Osteocyte (in vitro differentiated cells): ENCODE results near the gene KLF9. TPM values are rescaled to one million over a fixed set of nuclear protein-coding genes. Genes with fewer than 3 reads are reported as not detected.

Experiments used
- DNase-seq: peaks from one replicate; pipeline ENCODE4 v3.0.0; 2021; ENCODE audit warnings: mixed read lengths; ENCODE audit not compliant: unreplicated experiment; ENCODE audit errors: extremely low spot score
- H3K27ac Mint-ChIP-seq: one replicate; pipeline ENCODE4 v1.8.0; 2021; ENCODE audit warnings: mild to moderate bottlenecking, mixed read lengths; ENCODE audit not compliant: unreplicated experiment
- H3K27me3 Mint-ChIP-seq: one replicate; pipeline ENCODE4 v1.8.0; 2021; ENCODE audit warnings: mixed read lengths; ENCODE audit not compliant: unreplicated experiment
- H3K36me3 Mint-ChIP-seq: one replicate; pipeline ENCODE4 v1.8.0; 2021; ENCODE audit warnings: mixed read lengths; ENCODE audit not compliant: unreplicated experiment
- H3K4me1 Mint-ChIP-seq: one replicate; pipeline ENCODE4 v1.8.0; 2021; ENCODE audit warnings: mixed read lengths; ENCODE audit not compliant: unreplicated experiment
- H3K4me3 Mint-ChIP-seq: one replicate; pipeline ENCODE4 v1.8.0; 2021; ENCODE audit warnings: mild to moderate bottlenecking, moderate library complexity, mixed read lengths; ENCODE audit not compliant: unreplicated experiment
- H3K9me3 Mint-ChIP-seq: one replicate; pipeline ENCODE4 v1.8.0; 2021; ENCODE audit warnings: mixed read lengths; ENCODE audit not compliant: unreplicated experiment
- CTCF ChIP-seq: fragments of 200-600 bp; sonication (generic); IDR thresholded peaks from 2 replicates; pipeline ENCODE4 v1.5.0; 2021; ENCODE audit warnings: antibody characterized with exemption, mild to moderate bottlenecking, moderate library complexity
- total RNA-seq: library from RNA; stranded (reverse); gene quantifications from 2 replicates; pipeline ENCODE4 v1.2.1, GENCODE V29; 2021

The KLF9 gene
- total RNA-seq, 1 donor from 2014 or later: 85.3 TPM

- TF ChIP-seq CTCF: no peak
- Mint-ChIP-seq H3K4me1 (peaks cover 58% of the 10 kb centered on the region), H3K27me3 (no peaks in the 10 kb centered on the region), H3K9me3 (no peaks in the 10 kb centered on the region), H3K36me3 (no peaks in the 10 kb centered on the region), H3K4me3 (no peak overlapping the region), H3K27ac (peak overlapping the region; percentile 85)
- no peak for DNase-seq
Measured at GRCh38 chr9:70438341-70438928, 24.0 kb upstream of the KLF9 start.

DNA sequence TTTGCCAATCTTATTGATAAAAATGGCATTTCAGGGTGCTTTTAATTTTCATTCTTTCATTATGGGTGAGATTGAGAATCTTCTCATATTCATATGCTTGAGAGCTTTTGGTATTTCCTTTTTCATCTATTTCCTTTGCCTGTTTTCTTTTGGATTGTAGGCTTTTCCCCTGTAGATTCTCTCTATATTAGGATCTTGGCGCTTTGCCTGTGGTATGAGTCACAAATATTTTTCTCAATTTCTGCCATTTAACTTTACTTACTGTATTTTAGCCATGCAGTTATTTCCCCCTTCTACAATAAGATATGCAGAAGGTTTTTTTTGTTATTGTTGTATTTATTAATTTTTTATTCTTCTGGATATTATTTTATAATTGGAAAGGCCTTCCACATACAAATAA is 21.5 kb upstream of the KLF9 start:
- DNase-seq: no peak
- H3K36me3 Mint-ChIP-seq: no peaks in the 10 kb centered on the region
- no peak overlapping the region for H3K4me3 Mint-ChIP-seq
- no peak for TF ChIP-seq CTCF
- H3K4me1 Mint-ChIP-seq: peaks cover 60% of the 10 kb centered on the region
- peak overlapping the region; percentile 77 for H3K27ac Mint-ChIP-seq
- peaks cover 5% of the 10 kb centered on the region for H3K9me3 Mint-ChIP-seq
- H3K27me3 Mint-ChIP-seq: no peaks in the 10 kb centered on the region

GRCh38 chr9:70429899-70430298 is 15.4 kb upstream of the KLF9 start:
- Mint-ChIP-seq H3K27ac (no peak overlapping the region), H3K27me3 (no peaks in the 10 kb centered on the region), H3K9me3 (peaks cover 5% of the 10 kb centered on the region), H3K4me1 (peaks cover 15% of the 10 kb centered on the region), H3K4me3 (no peak overlapping the region), H3K36me3 (no peaks in the 10 kb centered on the region)
- DNase-seq: no peak
- no peak for TF ChIP-seq CTCF

DNA sequence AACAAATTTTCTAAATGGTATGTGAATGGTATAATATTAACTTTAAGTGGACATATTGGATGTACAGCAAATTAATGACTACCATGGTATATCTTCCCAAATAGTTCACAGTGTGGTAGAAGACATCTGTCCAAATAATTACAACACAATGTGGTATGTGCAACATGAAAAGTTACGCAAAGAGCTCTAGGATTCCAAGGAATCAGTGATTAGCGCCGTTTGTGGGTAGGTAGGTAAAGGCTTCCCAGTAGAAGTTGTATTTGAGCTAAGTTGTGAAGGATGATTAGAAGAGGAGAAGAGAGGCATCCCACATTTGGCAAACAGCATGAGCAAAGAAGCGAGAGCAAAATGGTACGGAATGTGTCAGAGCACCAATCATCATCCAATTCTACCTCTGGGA is 14.3 kb upstream of the KLF9 start:
- no peaks in the 10 kb centered on the region for H3K27me3 Mint-ChIP-seq
- no peak for DNase-seq
- no peak overlapping the region for H3K27ac Mint-ChIP-seq
- H3K9me3 Mint-ChIP-seq: peaks cover 5% of the 10 kb centered on the region
- peaks cover 12% of the 10 kb centered on the region for H3K4me1 Mint-ChIP-seq
- H3K36me3 Mint-ChIP-seq: no peaks in the 10 kb centered on the region
- no peak overlapping the region for H3K4me3 Mint-ChIP-seq
- TF ChIP-seq CTCF: no peak

DNA sequence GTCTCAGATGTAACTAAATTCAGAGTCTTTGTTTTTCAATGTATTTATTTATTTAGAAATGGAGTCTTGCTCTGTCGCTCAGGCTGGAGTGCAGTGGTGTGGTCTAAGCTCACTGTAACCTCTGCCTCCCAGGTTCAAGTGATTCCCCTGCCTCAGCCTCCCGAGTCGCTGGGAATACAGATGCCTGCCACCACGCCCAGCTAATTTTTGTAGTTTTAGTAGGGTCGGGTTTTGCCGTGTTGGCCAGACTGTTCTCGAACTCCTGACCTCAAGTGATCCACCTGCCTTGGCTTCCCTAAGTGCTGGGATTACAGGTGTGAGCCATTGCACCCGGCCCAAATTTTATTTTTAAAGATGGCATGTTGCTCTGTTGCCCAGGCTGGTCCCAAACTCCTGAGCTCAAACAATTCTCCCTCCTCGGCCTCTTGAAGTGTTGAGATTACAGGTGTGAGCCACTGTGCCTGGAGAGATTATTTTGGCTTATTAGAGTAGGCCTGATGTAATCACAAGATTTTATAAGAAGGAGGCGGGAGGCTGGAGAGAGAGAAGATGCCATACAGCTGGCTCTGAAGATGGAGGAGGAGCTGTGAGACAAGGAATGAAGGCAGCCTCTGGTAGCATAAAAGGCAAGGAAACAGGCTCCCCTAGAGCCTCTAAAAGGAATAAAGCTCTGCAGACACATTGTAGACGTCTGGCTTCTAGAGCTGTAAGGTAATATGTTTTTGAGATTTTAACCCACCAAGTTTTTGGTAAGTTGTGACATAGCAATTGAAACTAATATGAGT is 12.9 kb upstream of the KLF9 start:
- H3K36me3 Mint-ChIP-seq: no peaks in the 10 kb centered on the region
- TF ChIP-seq CTCF: peak; percentile 10
- H3K27ac Mint-ChIP-seq: no peak overlapping the region
- H3K9me3 Mint-ChIP-seq: peaks cover 5% of the 10 kb centered on the region
- no peak overlapping the region for H3K4me3 Mint-ChIP-seq
- peaks cover 16% of the 10 kb centered on the region for H3K4me1 Mint-ChIP-seq
- H3K27me3 Mint-ChIP-seq: no peaks in the 10 kb centered on the region
- no peak for DNase-seq
